Uterus (tissue), 2 donors: Measurements from ENCODE around the gene TNFRSF14.

Source experiments
- POLR2A ChIP-seq, 2 donors: fragments of 450-650 bp; IDR thresholded peaks; one replicate each; pipeline ENCODE4 v1.6.1; 2016; ENCODE audit warnings: antibody characterized with exemption in 2 of 2, mild to moderate bottlenecking in 1 of 2, moderate library complexity in 1 of 2
- TF ChIP-seq, protein P1 (sequence below), 4 experiments: fragments of 200-600 bp in 2 of 4; fragments of 450-650 bp in 2 of 4; sonication (generic) in 2 of 4; IDR thresholded peaks; one replicate each; pipeline ENCODE4 v1.5.1; 2016 to 2019; ENCODE audit warnings: antibody characterized with exemption in 4 of 4, mild to moderate bottlenecking in 2 of 4, moderate library complexity in 1 of 4

- TF ChIP-seq POLR2A (IDR thresholded peaks at IDR 0.05), result no peak
- TF ChIP-seq, protein P1, sequence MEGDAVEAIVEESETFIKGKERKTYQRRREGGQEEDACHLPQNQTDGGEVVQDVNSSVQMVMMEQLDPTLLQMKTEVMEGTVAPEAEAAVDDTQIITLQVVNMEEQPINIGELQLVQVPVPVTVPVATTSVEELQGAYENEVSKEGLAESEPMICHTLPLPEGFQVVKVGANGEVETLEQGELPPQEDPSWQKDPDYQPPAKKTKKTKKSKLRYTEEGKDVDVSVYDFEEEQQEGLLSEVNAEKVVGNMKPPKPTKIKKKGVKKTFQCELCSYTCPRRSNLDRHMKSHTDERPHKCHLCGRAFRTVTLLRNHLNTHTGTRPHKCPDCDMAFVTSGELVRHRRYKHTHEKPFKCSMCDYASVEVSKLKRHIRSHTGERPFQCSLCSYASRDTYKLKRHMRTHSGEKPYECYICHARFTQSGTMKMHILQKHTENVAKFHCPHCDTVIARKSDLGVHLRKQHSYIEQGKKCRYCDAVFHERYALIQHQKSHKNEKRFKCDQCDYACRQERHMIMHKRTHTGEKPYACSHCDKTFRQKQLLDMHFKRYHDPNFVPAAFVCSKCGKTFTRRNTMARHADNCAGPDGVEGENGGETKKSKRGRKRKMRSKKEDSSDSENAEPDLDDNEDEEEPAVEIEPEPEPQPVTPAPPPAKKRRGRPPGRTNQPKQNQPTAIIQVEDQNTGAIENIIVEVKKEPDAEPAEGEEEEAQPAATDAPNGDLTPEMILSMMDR (IDR thresholded peaks at IDR 0.05), result no peak
Measured at GRCh38 chr1:2556678-2557481, 709 bp downstream of the TNFRSF14 start.
